ENCODE measurements around the gene TXLNA.
A peak's percentile ranks its signal among the peaks of the same experiment; 100 is the strongest.
"Not testable (repeated sequence)": the region's sequence is repeated elsewhere in the genome, so short reads cannot be mapped to it uniquely, and the experiment has no call there.

TXLNA gene

GRCh38 chr1:32179443-32180185 is at the start of gene TXLNA:
Gene TXLNA, plus strand, starts transcription at chr1:32179675. Its CDS starts 671 bp downstream, at chr1:32180346.
- peak; percentile 94 for DNase-seq (ENCODE audit: low spot score)

- not testable (repeated sequence) for DNase-seq (ENCODE audit: low spot score)
These were observed 45.6 kb upstream of the TXLNA start for GRCh38 chr1:32133950-32134280.

- DNase-seq (ENCODE audit: low spot score), result no peak
These were observed 42.4 kb upstream of the TXLNA start for GRCh38 chr1:32137111-32137510.

- DNase-seq (ENCODE audit: low spot score), result no peak
These were observed 40.5 kb upstream of the TXLNA start for GRCh38 chr1:32138965-32139364.

GRCh38 chr1:32142446-32143301 is 36.8 kb upstream of the TXLNA start:
- no peak for DNase-seq (ENCODE audit: low spot score)

GRCh38 chr1:32143302-32143695 is 36.2 kb upstream of the TXLNA start:
- not testable (repeated sequence) for DNase-seq (ENCODE audit: low spot score)

GRCh38 chr1:32144033-32144432 is 35.4 kb upstream of the TXLNA start:
- DNase-seq (ENCODE audit: low spot score), result no peak

GRCh38 chr1:32147799-32148198 is 31.7 kb upstream of the TXLNA start:
- DNase-seq (ENCODE audit: low spot score), result not testable (repeated sequence)

- no peak for DNase-seq (ENCODE audit: low spot score)
These were observed 28.6 kb upstream of the TXLNA start for GRCh38 chr1:32150847-32151246.

GRCh38 chr1:32151319-32151787 is 28.1 kb upstream of the TXLNA start:
- DNase-seq (ENCODE audit: low spot score), result no peak

- no peak for DNase-seq (ENCODE audit: low spot score)
These were observed 20.3 kb upstream of the TXLNA start for GRCh38 chr1:32159189-32159588.

- no peak for DNase-seq (ENCODE audit: low spot score)
These were observed 16.1 kb upstream of the TXLNA start for GRCh38 chr1:32163405-32163804.

GRCh38 chr1:32165633-32166032 is 13.8 kb upstream of the TXLNA start:
- not testable (repeated sequence) for DNase-seq (ENCODE audit: low spot score)

- no peak for DNase-seq (ENCODE audit: low spot score)
These were observed 8.5 kb upstream of the TXLNA start for GRCh38 chr1:32170991-32171390.

GRCh38 chr1:32172621-32173245 is 6.7 kb upstream of the TXLNA start:
- DNase-seq (ENCODE audit: low spot score), result no peak

- DNase-seq (ENCODE audit: low spot score), result no peak
These were observed 889 bp upstream of the TXLNA start for GRCh38 chr1:32178380-32179192.

GRCh38 chr1:32179193-32179442 is 357 bp upstream of the TXLNA start:
- no peak for DNase-seq (ENCODE audit: low spot score)

- no peak for DNase-seq (ENCODE audit: low spot score)
These were observed 948 bp downstream of the TXLNA start for GRCh38 chr1:32180186-32181060.

GRCh38 chr1:32181065-32181464 is 1.6 kb downstream of the TXLNA start:
- no peak for DNase-seq (ENCODE audit: low spot score)

GRCh38 chr1:32181563-32181962 is 2.1 kb downstream of the TXLNA start:
- no peak for DNase-seq (ENCODE audit: low spot score)

GRCh38 chr1:32182060-32182459 is 2.6 kb downstream of the TXLNA start:
- DNase-seq (ENCODE audit: low spot score), result no peak
